WERI-Rb-1 (cell line): ENCODE measurements around the gene TLDC2.

Source experiments
- DNase-seq: peaks from one replicate; pipeline ENCODE4 v3.0.0-alpha.2; 2020
- H3K27ac ChIP-seq: fragments of 250-450 bp; sonication (Bioruptor Pico); 2 replicates; pipeline ENCODE4 v1.5.1; 2020; ENCODE audit warnings: mild to moderate bottlenecking, moderate library complexity
- H3K27me3 ChIP-seq: fragments of 250-450 bp; sonication (Bioruptor Pico); 2 replicates; pipeline ENCODE4 v1.5.1; 2021; ENCODE audit warnings: mild to moderate bottlenecking, low read depth, moderate library complexity; ENCODE audit not compliant: insufficient read depth, severe bottlenecking
- H3K36me3 ChIP-seq: fragments of 250-450 bp; sonication (Bioruptor Pico); 2 replicates; pipeline ENCODE4 v1.5.1; 2020; ENCODE audit warnings: mild to moderate bottlenecking, moderate library complexity
- H3K4me3 ChIP-seq: 2 replicates; pipeline ENCODE4 v1.5.1; 2011; ENCODE audit warnings: low read depth, mild to moderate bottlenecking, control low read depth, low read length
- H3K9me3 ChIP-seq: fragments of 250-450 bp; sonication (Bioruptor Pico); 2 replicates; pipeline ENCODE4 v1.5.1; 2021; ENCODE audit warnings: mild to moderate bottlenecking, moderate library complexity; ENCODE audit not compliant: severe bottlenecking
- TF ChIP-seq, protein P1 (sequence below): IDR thresholded peaks from 2 replicates; pipeline ENCODE4 v1.5.1; 2011; ENCODE audit warnings: low read depth, mild to moderate bottlenecking, control low read depth, inconsistent platforms, low read length

Gene TLDC2

DNA sequence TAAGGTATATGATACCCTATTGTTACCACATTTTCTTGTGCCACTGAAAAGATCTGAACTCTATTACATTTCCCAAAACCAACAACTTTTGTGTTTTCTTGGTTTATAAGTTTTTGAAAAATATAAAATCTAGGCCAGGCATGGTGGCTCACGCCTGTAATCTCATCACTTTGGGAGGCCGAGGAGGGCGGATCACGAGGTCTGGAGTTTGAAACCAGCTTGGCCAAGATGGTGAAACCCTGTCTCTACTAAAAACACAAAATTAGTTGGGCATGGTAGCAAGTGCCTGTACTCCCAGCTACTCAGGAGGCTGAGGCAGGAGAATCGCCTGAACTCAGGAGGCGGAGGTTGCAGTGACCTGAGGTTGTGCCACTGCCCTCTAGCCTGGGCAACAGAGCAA is 41.3 kb downstream of the TLDC2 start:
- Histone ChIP-seq H3K27ac (no peak overlapping the region), H3K9me3 (no peaks in the 10 kb centered on the region), H3K27me3 (no peaks in the 10 kb centered on the region), H3K4me3 (no peak overlapping the region), H3K36me3 (peaks cover 13% of the 10 kb centered on the region)
- TF ChIP-seq, protein P1, sequence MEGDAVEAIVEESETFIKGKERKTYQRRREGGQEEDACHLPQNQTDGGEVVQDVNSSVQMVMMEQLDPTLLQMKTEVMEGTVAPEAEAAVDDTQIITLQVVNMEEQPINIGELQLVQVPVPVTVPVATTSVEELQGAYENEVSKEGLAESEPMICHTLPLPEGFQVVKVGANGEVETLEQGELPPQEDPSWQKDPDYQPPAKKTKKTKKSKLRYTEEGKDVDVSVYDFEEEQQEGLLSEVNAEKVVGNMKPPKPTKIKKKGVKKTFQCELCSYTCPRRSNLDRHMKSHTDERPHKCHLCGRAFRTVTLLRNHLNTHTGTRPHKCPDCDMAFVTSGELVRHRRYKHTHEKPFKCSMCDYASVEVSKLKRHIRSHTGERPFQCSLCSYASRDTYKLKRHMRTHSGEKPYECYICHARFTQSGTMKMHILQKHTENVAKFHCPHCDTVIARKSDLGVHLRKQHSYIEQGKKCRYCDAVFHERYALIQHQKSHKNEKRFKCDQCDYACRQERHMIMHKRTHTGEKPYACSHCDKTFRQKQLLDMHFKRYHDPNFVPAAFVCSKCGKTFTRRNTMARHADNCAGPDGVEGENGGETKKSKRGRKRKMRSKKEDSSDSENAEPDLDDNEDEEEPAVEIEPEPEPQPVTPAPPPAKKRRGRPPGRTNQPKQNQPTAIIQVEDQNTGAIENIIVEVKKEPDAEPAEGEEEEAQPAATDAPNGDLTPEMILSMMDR: no peak
- no peak for DNase-seq

- DNase-seq: no peak
- Histone ChIP-seq H3K36me3 (peaks cover 13% of the 10 kb centered on the region), H3K27me3 (no peaks in the 10 kb centered on the region), H3K27ac (no peak overlapping the region), H3K9me3 (no peaks in the 10 kb centered on the region), H3K4me3 (no peak overlapping the region)
- TF ChIP-seq, protein P1: no peak
Observed at GRCh38 chr20:36917943-36918342, 42.0 kb downstream of the TLDC2 start.

- Histone ChIP-seq H3K36me3 (peaks cover 11% of the 10 kb centered on the region), H3K9me3 (no peaks in the 10 kb centered on the region), H3K27ac (no peak overlapping the region), H3K4me3 (no peak overlapping the region), H3K27me3 (no peaks in the 10 kb centered on the region)
- TF ChIP-seq, protein P1: peak; percentile 66
- peak; percentile 14 for DNase-seq
Observed at GRCh38 chr20:36919715-36920333, 43.9 kb downstream of the TLDC2 start.

DNA sequence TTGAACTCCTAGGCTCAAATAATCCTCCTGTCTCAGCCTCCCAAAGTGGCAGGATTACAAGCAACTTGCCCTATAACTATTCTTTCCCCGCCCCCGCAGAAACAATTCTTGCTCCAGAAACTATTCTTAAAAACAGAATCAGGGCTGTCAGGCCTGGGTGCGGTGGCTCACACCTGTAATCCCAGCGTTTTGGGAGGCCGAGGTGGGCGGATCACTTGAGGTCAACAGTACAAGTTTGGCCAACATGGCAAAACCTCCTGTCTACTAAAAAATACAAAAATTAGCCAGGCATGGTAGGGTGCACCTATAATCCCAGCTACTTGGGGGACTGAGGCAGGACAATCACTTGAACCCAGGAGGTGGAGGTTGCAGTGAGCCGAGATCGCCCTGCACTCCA is 44.4 kb downstream of the TLDC2 start:
- H3K4me3 ChIP-seq: no peak overlapping the region
- H3K9me3 ChIP-seq: no peaks in the 10 kb centered on the region
- TF ChIP-seq, protein P1: no peak
- peaks cover 6% of the 10 kb centered on the region for H3K36me3 ChIP-seq
- H3K27ac ChIP-seq: no peak overlapping the region
- no peak for DNase-seq
- no peaks in the 10 kb centered on the region for H3K27me3 ChIP-seq

- Histone ChIP-seq H3K27me3 (no peaks in the 10 kb centered on the region), H3K9me3 (no peaks in the 10 kb centered on the region), H3K27ac (no peak overlapping the region), H3K4me3 (no peak overlapping the region), H3K36me3 (peaks cover 19% of the 10 kb centered on the region; the same call in 1 of the 2 replicates)
- TF ChIP-seq, protein P1: no peak
- no peak for DNase-seq
Observed at GRCh38 chr20:36924167-36925045, 48.5 kb downstream of the TLDC2 start.
